T47D (cell line): ENCODE results near the gene CAST.
"Not testable (repeated sequence)": the region's sequence is repeated elsewhere in the genome, so short reads cannot be mapped to it uniquely, and the experiment has no call there.

Experiments used
- DNase-seq, 2 experiments: peaks; one replicate each; pipeline versions ENCODE4 v3.0.0 to v3.0.0-alpha.2; 2011 to 2012; ENCODE audit warnings: low read depth in 1 of 2, low spot score in 1 of 2
- JUND ChIP-seq: IDR thresholded peaks from 2 replicates; pipeline ENCODE4 v1.6.1; 2012; ENCODE audit warnings: low read depth
- in situ Hi-C: cut with HindIII; loops from 2 replicates; pipeline ENCODE4 v1.10.0; 2016; ENCODE audit warnings: low sequenced_read_pairs, low pct_unique_long_range_greater_than_20kb

The CAST gene

GRCh38 chr5:96734871-96735325, 72.7 kb downstream of the CAST start:
- no peak for DNase-seq
- in situ Hi-C loops: no loop called here
- TF ChIP-seq JUND: no peak

- no peak for TF ChIP-seq JUND
- in situ Hi-C loops: no loop called here
- no peak for DNase-seq
Observed at GRCh38 chr5:96736937-96737336, 74.8 kb downstream of the CAST start.

GRCh38 chr5:96741106-96741505, 78.9 kb downstream of the CAST start:
- no peak for DNase-seq
- in situ Hi-C loops: no loop called here
- TF ChIP-seq JUND: no peak

- no peak for DNase-seq
- no peak for TF ChIP-seq JUND
- in situ Hi-C loops: no loop called here
Observed at GRCh38 chr5:96741891-96742309, 79.7 kb downstream of the CAST start.

- in situ Hi-C loops: no loop called here
- DNase-seq: no peak
Observed at GRCh38 chr5:96742538-96742937, 80.4 kb downstream of the CAST start.

GRCh38 chr5:96743065-96743768, 81.0 kb downstream of the CAST start:
- in situ Hi-C loops: no loop called here
- no peak for TF ChIP-seq JUND
- DNase-seq: no peak

More at GRCh38 chr5:96742538-96742937, 80.4 kb downstream of the CAST start:
- TF ChIP-seq JUND: no peak

GRCh38 chr5:96743805-96744204, 81.6 kb downstream of the CAST start:
- in situ Hi-C loops: no loop called here
- DNase-seq: no peak
- TF ChIP-seq JUND: no peak

- in situ Hi-C loops: not testable (repeated sequence)
Observed at GRCh38 chr5:96744218-96744617, 82.0 kb downstream of the CAST start.

GRCh38 chr5:96745025-96745424, 82.8 kb downstream of the CAST start:
- TF ChIP-seq JUND: no peak
- DNase-seq: no peak
- in situ Hi-C loops: no loop called here

More at GRCh38 chr5:96744218-96744617, 82.0 kb downstream of the CAST start:
- DNase-seq: not testable (repeated sequence)

- no peak for TF ChIP-seq JUND
- in situ Hi-C loops: no loop called here
- no peak for DNase-seq
Observed at GRCh38 chr5:96745844-96746531, 83.8 kb downstream of the CAST start.

- no peak for TF ChIP-seq JUND
- DNase-seq: no peak
- in situ Hi-C loops: no loop called here
Observed at GRCh38 chr5:96747720-96748119, 85.5 kb downstream of the CAST start.

- TF ChIP-seq JUND: no peak
- DNase-seq: no peak
- in situ Hi-C loops: no loop called here
Observed at GRCh38 chr5:96750110-96750822, 88.1 kb downstream of the CAST start.
